Transverse colon (tissue), 4 donors: Measurements from ENCODE around the gene MYRIP.

Experiments used
- POLR2A ChIP-seq: fragments of 450-650 bp; IDR thresholded peaks from one replicate; pipeline ENCODE4 v1.6.1; 2016; ENCODE audit warnings: antibody characterized with exemption, mild to moderate bottlenecking, moderate library complexity
- POLR2AphosphoS5 ChIP-seq, 3 donors: sonication (generic); formaldehyde crosslinking; IDR thresholded peaks; one replicate each; pipeline ENCODE4 v1.6.1; 2016; ENCODE audit warnings: antibody characterized with exemption in 3 of 3
- TF ChIP-seq, protein P1 (sequence below), 5 experiments: fragments of 200-600 bp in 3 of 5; fragments of 450-650 bp in 2 of 5; sonication (generic) in 3 of 5; IDR thresholded peaks; 1 replicate in 2 of 5; 2 replicates in 3 of 5; pipeline ENCODE4 v1.5.1; 2016 to 2017; ENCODE audit warnings: antibody characterized with exemption in 5 of 5, inconsistent platforms in 3 of 5, mild to moderate bottlenecking in 2 of 5, moderate library complexity in 1 of 5

DNA sequence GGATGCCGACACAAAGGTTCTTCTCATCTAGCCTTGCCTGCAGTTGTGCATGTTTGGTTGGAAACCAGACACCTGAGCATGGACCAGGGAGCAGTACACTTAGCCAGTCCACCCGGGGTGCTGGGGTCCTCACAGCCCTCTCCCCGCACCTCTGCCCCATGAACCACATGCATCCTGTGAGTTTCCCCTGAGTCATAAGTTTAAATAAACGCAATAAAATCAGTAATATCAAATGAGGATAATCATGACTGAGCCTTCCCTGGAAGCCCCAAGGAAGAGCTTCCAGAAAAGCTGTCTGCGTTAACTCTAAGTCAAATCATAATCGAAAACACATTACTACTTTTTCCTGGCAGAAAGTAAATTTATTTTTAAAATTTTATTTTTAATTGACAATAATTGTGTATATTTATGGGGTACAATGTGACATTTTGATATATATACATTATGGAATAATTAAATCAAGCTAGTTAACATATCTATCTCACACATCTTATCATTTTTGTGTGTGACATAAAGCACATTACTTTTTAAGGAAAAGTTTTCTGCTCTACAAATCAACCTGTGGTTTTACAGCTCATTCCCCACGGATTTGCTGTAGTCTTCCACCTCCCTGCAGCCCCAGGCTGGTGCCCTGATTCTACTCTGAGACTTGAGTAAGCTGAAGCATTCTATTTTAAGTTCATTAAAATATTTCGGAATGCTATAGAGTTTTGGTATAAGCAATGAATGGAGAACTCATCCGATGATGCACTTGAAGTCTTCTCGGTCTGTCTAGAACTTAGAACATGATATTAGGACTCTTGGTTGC is 334.1 kb downstream of the MYRIP start:
- TF ChIP-seq, protein P1, sequence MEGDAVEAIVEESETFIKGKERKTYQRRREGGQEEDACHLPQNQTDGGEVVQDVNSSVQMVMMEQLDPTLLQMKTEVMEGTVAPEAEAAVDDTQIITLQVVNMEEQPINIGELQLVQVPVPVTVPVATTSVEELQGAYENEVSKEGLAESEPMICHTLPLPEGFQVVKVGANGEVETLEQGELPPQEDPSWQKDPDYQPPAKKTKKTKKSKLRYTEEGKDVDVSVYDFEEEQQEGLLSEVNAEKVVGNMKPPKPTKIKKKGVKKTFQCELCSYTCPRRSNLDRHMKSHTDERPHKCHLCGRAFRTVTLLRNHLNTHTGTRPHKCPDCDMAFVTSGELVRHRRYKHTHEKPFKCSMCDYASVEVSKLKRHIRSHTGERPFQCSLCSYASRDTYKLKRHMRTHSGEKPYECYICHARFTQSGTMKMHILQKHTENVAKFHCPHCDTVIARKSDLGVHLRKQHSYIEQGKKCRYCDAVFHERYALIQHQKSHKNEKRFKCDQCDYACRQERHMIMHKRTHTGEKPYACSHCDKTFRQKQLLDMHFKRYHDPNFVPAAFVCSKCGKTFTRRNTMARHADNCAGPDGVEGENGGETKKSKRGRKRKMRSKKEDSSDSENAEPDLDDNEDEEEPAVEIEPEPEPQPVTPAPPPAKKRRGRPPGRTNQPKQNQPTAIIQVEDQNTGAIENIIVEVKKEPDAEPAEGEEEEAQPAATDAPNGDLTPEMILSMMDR (IDR thresholded peaks at IDR 0.05) = no peak
- TF ChIP-seq POLR2A = no peak
- no peak for TF ChIP-seq POLR2AphosphoS5 (IDR thresholded peaks at IDR 0.05)
